WTC11 (cell line): Measurements from ENCODE around the gene IRX1. TPM values are rescaled to one million over a fixed set of nuclear protein-coding genes. Genes with fewer than 3 reads are reported as not detected.

ENCODE experiments used
- ATAC-seq: fragments of 200-7000 bp; cut with Tn5 transposase; 2 replicates; pipeline ENCODE4 v1.10.0; 2021; ENCODE audit warnings: mild to moderate bottlenecking, moderate library complexity
- CTCF ChIA-PET: fragments of 300-600 bp; sonication (Branson Sonifier 250); formaldehyde crosslinking; loops from one replicate; lab custom pipeline; 2021; ENCODE audit warnings: antibody characterized with exemption; lab: Charles Lee
- POLR2A ChIA-PET: fragments of 350-600 bp; sonication (Branson Sonifier 250); formaldehyde crosslinking; loops from one replicate; lab custom pipeline; 2021; ENCODE audit warnings: antibody characterized with exemption; lab: Charles Lee
- DNase-seq: peaks from one replicate; pipeline ENCODE4 v3.0.0; 2021; ENCODE audit warnings: low spot score
- H3K27ac Mint-ChIP-seq: 2 replicates; pipeline ENCODE4 v1.8.0; 2021; ENCODE audit warnings: mixed read lengths
- H3K27me3 Mint-ChIP-seq: 2 replicates; pipeline ENCODE4 v1.8.0; 2021; ENCODE audit warnings: low read depth, mild to moderate bottlenecking, moderate library complexity, mixed read lengths
- H3K36me3 Mint-ChIP-seq: 2 replicates; pipeline ENCODE4 v1.8.0; 2021; ENCODE audit warnings: mixed read lengths
- H3K4me1 Mint-ChIP-seq: 2 replicates; pipeline ENCODE4 v1.8.0; 2022; ENCODE audit warnings: mixed read lengths
- H3K4me3 Mint-ChIP-seq: 2 replicates; pipeline ENCODE4 v1.8.0; 2021; ENCODE audit warnings: mild to moderate bottlenecking, moderate library complexity, mixed read lengths
- H3K9me3 Mint-ChIP-seq: 2 replicates; pipeline ENCODE4 v1.8.0; 2021; ENCODE audit warnings: mixed read lengths
- ARID4B ChIP-seq: sonication (generic); formaldehyde crosslinking; IDR thresholded peaks from 2 replicates; pipeline ENCODE4 v1.8.0; 2023; ENCODE audit warnings: missing genetic modification reagents, mild to moderate bottlenecking, borderline replicate concordance
- CBFB ChIP-seq: sonication (generic); formaldehyde crosslinking; IDR thresholded peaks from 2 replicates; pipeline ENCODE4 v1.8.1; 2022; ENCODE audit warnings: mild to moderate bottlenecking, low read depth, missing genetic modification reagents
- CREB1 ChIP-seq: sonication (generic); formaldehyde crosslinking; IDR thresholded peaks from 2 replicates; pipeline ENCODE4 v1.8.0; 2023; ENCODE audit warnings: mild to moderate bottlenecking, missing genetic modification reagents
- FOXK1 ChIP-seq: sonication (generic); formaldehyde crosslinking; IDR thresholded peaks from 2 replicates; pipeline ENCODE4 v1.8.0; 2022; ENCODE audit warnings: mild to moderate bottlenecking, moderate library complexity, missing genetic modification reagents
- GRHL2 ChIP-seq: fragments of 250-450 bp; sonication (Bioruptor Pico); IDR thresholded peaks from 2 replicates; pipeline ENCODE4 v1.8.0; 2022; ENCODE audit warnings: mild to moderate bottlenecking, moderate library complexity; ENCODE audit not compliant: insufficient replicate concordance, severe bottlenecking
- NR2C2 ChIP-seq: sonication (generic); formaldehyde crosslinking; IDR thresholded peaks from 2 replicates; pipeline ENCODE4 v1.8.0; 2022; ENCODE audit warnings: mild to moderate bottlenecking, missing genetic modification reagents
- ZMAT4 ChIP-seq: fragments of 250-450 bp; sonication (Bioruptor Pico); IDR thresholded peaks from 2 replicates; pipeline ENCODE4 v1.9.0; 2021; ENCODE audit warnings: mild to moderate bottlenecking
- total RNA-seq: library from RNA; stranded (reverse); gene quantifications from 3 replicates; pipeline ENCODE4 v1.2.3, GENCODE V29; 2021
- TF ChIP-seq, protein P1 (sequence below): sonication (generic); formaldehyde crosslinking; IDR thresholded peaks from 2 replicates; pipeline ENCODE4 v1.8.0; 2023; ENCODE audit warnings: missing genetic modification reagents
- TF ChIP-seq, protein P2 (sequence below): sonication (generic); formaldehyde crosslinking; IDR thresholded peaks from 2 replicates; pipeline ENCODE4 v1.8.0; 2022; ENCODE audit warnings: mild to moderate bottlenecking, missing genetic modification reagents
- TF ChIP-seq, protein P3 (sequence below): sonication (generic); formaldehyde crosslinking; IDR thresholded peaks from 2 replicates; pipeline ENCODE4 v1.8.0; 2023; ENCODE audit warnings: mild to moderate bottlenecking, missing genetic modification reagents

The IRX1 gene
- total RNA-seq, 1 experiment from 2014 or later = 21.0 TPM

- TF ChIP-seq ARID4B (CRISPR knock-in tag) (0 out of 2 replicates have a peak, but pooled peaks have one; percentile 23), GRHL2 (no peak)
- TF ChIP-seq, protein P1, sequence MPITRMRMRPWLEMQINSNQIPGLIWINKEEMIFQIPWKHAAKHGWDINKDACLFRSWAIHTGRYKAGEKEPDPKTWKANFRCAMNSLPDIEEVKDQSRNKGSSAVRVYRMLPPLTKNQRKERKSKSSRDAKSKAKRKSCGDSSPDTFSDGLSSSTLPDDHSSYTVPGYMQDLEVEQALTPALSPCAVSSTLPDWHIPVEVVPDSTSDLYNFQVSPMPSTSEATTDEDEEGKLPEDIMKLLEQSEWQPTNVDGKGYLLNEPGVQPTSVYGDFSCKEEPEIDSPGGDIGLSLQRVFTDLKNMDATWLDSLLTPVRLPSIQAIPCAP (CRISPR knock-in tag) = no peak
- TF ChIP-seq, protein P2, sequence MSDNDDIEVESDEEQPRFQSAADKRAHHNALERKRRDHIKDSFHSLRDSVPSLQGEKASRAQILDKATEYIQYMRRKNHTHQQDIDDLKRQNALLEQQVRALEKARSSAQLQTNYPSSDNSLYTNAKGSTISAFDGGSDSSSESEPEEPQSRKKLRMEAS (CRISPR knock-in tag) = peak; percentile 77
Observed at GRCh38 chr5:3599226-3600105, 3.8 kb downstream of the IRX1 start (continued).

DNA sequence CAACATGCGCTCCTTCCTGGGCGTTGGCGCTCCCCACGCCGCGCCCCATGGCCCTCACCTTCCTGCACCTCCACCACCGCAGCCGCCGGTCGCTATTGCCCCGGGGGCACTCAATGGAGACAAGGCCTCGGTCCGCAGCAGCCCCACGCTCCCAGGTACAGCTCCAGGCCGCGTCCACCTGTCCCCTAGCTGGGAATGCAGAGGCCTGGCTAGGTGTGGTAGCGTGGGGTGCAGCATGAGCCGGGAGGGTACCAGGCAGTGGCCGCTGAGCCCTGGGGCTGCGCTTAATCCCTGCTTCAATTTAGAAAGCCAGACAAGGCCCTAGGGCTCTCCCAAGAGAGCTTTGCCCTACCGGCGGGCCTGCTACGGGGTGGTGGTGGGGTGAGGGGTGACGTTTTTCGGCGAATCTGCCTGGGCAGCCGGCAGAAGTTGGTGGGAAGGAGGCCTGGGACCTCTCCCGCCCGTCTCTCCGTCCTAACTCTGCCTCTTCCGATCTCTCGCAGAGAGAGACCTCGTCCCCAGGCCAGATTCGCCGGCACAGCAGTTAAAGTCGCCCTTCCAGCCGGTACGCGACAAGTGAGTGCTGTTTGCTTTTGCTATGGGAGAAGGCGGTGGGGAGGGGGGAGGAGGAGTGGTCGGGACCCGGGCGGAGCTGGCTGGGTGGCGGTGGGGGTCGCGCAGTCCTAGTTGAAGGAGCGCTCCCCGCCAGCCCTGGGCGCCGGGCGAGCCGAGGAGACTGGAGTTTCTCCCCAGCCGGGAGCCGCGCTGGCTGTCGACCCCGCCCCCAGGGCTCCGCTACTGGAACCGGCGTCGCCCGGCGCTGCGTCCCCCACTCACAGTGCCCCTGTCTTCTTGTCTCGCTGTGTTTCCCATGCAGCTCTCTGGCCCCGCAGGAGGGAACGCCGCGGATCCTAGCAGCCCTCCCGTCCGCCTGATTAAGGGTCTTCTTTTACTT, 4.8 kb downstream of the IRX1 start:
- no peak for TF ChIP-seq NR2C2 (CRISPR knock-in tag)
- TF ChIP-seq FOXK1 (CRISPR knock-in tag) = 0 out of 2 replicates have a peak, but pooled peaks have one; percentile 18
- no peak for TF ChIP-seq CREB1
- no peak for TF ChIP-seq ZMAT4 (CRISPR knock-in tag)
- TF ChIP-seq, protein P3, sequence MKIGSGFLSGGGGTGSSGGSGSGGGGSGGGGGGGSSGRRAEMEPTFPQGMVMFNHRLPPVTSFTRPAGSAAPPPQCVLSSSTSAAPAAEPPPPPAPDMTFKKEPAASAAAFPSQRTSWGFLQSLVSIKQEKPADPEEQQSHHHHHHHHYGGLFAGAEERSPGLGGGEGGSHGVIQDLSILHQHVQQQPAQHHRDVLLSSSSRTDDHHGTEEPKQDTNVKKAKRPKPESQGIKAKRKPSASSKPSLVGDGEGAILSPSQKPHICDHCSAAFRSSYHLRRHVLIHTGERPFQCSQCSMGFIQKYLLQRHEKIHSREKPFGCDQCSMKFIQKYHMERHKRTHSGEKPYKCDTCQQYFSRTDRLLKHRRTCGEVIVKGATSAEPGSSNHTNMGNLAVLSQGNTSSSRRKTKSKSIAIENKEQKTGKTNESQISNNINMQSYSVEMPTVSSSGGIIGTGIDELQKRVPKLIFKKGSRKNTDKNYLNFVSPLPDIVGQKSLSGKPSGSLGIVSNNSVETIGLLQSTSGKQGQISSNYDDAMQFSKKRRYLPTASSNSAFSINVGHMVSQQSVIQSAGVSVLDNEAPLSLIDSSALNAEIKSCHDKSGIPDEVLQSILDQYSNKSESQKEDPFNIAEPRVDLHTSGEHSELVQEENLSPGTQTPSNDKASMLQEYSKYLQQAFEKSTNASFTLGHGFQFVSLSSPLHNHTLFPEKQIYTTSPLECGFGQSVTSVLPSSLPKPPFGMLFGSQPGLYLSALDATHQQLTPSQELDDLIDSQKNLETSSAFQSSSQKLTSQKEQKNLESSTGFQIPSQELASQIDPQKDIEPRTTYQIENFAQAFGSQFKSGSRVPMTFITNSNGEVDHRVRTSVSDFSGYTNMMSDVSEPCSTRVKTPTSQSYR (CRISPR knock-in tag) = 0 out of 2 replicates have a peak, but pooled peaks have one; percentile 44
- TF ChIP-seq CBFB = peak; percentile 3; the same call in 1 of the 2 replicates
- ATAC-seq = peak; percentile 24
- Mint-ChIP-seq H3K27me3 (peaks cover 92% of the 10 kb centered on the region), H3K4me1 (peaks cover 38% of the 10 kb centered on the region), H3K27ac (no peak overlapping the region), H3K4me3 (peak overlapping the region; percentile 69), H3K9me3 (no peaks in the 10 kb centered on the region), H3K36me3 (no peaks in the 10 kb centered on the region; the same call in 1 of the 2 replicates)
- DNase-seq = peak; percentile 76
- ChIA-PET POLR2A (no interaction called here), CTCF (interaction anchor here (0.7 to 1.9 kb wide), 5 partner anchors 8 to 963 kb away, joined by 3 to 17 read pairs (median 4); no protein-coding TSS in a partner anchor)
